GDM1 (cell line): ENCODE results near the gene MAN1C1.
A peak's percentile ranks its signal among the peaks of the same experiment; 100 is the strongest.

Experiments used
- DNase-seq: peaks from one replicate; lab custom pipeline; 2025; lab: John Stamatoyannopoulos, UW

The MAN1C1 gene

GRCh38 chr1:25765136-25765922 is 148.7 kb downstream of the MAN1C1 start:
- no peak for DNase-seq

- no peak for DNase-seq
These were observed 149.5 kb downstream of the MAN1C1 start for GRCh38 chr1:25765923-25766589.

- DNase-seq: no peak
These were observed 150.3 kb downstream of the MAN1C1 start for GRCh38 chr1:25766721-25767436.

GRCh38 chr1:25767437-25767770 is 150.8 kb downstream of the MAN1C1 start:
- DNase-seq: no peak

- no peak for DNase-seq
These were observed 152.4 kb downstream of the MAN1C1 start for GRCh38 chr1:25768999-25769398.

GRCh38 chr1:25769625-25770383 is 153.2 kb downstream of the MAN1C1 start:
- no peak for DNase-seq

- DNase-seq: no peak
These were observed 154.1 kb downstream of the MAN1C1 start for GRCh38 chr1:25770541-25771220.

GRCh38 chr1:25771221-25772114 is 154.9 kb downstream of the MAN1C1 start:
- peak; percentile 73 for DNase-seq

- no peak for DNase-seq
These were observed 155.6 kb downstream of the MAN1C1 start for GRCh38 chr1:25772164-25772563.

GRCh38 chr1:25772692-25773245 is 156.2 kb downstream of the MAN1C1 start:
- no peak for DNase-seq

GRCh38 chr1:25773441-25774125 is 157.0 kb downstream of the MAN1C1 start:
- DNase-seq: no peak

- DNase-seq: no peak
These were observed 157.7 kb downstream of the MAN1C1 start for GRCh38 chr1:25774206-25774803.

GRCh38 chr1:25774921-25775771 is 158.6 kb downstream of the MAN1C1 start:
- no peak for DNase-seq

GRCh38 chr1:25779388-25779787 is 162.8 kb downstream of the MAN1C1 start:
- DNase-seq: no peak

GRCh38 chr1:25779894-25780293 is 163.3 kb downstream of the MAN1C1 start:
- DNase-seq: no peak

- no peak for DNase-seq
These were observed 163.9 kb downstream of the MAN1C1 start for GRCh38 chr1:25780318-25781129.

- DNase-seq: no peak
These were observed 164.5 kb downstream of the MAN1C1 start for GRCh38 chr1:25781130-25781433.
